GM21786 (cell line): ENCODE data around the gene SNRNP70.
"Not testable (repeated sequence)": the region's sequence is repeated elsewhere in the genome, so short reads cannot be mapped to it uniquely, and the experiment has no call there.

Source experiments
- ATAC-seq: cut with Tn5 transposase; IDR thresholded peaks from one replicate; pipeline ENCODE4 v1.9.1; 2021; ENCODE audit not compliant: unreplicated experiment

The SNRNP70 gene

DNA sequence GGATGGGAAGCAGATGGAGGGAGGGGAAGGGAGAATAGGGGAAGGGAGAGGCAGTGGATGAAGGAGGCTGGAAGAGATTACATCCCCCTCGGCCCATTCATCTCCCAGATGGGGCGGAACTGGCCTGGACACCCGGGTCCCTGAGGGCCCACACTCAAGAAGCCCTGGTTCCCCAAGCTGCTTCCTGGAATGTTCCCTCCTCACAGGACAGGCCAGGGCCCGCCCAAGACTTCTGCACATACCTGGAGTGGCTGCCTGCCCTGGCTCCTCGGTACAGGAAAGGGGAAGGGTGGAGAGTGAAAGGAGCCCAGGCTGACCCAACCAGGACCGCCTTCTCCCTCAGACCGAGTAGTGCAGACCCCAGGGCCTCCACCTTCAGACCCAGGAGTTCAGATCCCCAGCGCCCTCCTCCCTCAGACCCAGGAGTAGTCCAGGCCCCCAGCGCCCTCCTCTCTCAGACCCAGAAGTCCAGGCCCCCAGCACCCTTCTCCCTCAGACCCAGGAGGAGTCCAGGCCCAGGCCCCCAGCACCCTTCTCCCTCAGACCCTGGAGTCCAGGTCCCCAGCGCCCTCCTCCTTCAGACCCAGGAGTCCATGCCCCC, 21.1 kb upstream of the SNRNP70 start:
- ATAC-seq = no peak

DNA sequence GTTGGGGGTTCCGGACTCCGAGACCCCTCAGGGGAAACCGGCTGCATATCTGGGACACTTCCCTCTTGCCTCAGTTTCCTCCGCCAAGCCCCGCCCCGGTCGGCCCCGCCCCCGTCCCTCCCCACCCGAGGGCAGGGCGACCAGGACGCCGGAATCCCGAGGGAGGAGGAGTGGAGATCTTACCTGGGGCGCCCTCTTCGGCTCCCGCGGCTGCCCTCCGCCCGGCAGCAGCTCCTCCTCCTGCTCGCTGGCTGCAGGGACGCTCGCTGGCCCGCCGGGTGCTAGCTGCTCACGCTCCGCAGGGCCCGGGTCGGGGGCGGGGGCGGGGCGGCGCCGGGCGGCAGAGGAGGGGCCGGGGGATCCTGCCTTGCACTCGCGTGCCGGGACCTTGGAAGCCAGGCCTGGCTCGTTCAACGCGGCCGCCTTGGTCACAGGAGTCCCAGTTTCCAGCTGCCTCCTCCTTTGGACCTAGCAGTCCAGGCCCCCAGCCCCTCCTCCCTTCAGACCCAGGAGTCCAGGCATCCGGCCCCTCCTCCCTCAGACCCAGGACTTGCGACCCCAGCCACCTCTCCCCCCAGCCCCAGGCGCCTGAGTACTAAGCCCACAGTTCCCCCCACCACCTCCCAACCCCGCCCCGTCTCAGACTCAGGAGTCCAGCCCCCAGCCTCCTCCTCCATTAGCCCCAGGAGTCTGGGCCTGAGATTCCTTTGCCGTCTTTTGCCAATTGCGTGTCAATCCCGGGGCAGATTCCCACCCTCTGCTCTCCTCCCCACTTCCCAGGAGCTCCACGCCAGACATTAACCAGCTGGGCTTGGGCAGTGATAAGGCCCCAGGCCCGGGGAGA, 20.3 kb upstream of the SNRNP70 start, which contains the start of gene NTF4:
NTF4 (minus strand) TSS at position 51 of the 844 bp plus-strand sequence. CDS start 2,821 bp downstream, outside the sequence.
- no peak for ATAC-seq

DNA sequence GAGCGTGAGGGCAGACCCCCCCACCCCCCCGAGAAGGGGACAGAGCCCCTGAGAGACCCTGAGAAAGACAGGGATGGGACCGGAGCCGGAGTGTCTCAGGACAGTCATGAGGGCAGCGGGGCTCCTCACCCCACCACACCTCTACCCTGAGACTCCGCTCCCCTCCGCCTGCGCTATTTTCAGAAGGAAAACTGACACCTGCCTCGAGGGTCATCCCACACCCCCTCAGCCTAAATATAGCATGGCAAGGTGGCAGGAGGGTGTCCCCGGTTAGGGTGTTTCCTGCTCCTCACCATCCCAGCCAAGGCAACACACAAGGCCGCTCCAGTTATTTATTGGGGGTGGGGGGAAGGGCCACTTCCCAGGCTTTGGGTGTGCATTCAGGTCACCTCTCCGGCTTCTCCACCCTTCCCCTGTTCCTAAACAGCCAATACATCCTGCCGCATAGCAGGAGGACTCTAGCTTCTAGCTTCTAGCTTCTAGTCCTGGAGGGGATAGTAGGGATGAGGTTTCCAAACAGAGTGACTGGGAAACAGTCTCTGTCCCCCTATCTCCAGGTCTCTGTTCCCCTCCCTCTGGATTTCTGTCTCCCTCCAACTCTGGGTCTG, 19.2 kb upstream of the SNRNP70 start:
- no peak for ATAC-seq

DNA sequence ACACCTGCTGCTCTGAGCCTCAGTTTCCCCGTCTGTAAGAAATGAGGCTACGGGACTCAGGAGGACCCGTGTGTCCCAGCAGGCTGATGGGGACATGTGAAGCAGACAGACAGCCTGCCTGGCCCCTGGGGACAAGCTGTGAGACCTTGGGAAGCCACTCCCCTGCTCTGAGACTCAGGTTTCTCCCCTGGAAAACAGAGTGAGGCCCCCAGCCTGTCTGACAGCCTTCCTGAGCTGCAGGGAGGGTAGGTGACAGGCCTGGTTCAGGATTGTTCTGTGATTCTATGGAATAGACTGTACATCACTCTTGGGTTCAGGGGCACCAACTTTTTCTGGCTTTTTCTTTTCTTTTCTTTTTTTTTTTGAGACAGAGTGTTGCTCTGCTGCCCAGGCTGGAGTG, 17.7 kb upstream of the SNRNP70 start:
- ATAC-seq = no peak

DNA sequence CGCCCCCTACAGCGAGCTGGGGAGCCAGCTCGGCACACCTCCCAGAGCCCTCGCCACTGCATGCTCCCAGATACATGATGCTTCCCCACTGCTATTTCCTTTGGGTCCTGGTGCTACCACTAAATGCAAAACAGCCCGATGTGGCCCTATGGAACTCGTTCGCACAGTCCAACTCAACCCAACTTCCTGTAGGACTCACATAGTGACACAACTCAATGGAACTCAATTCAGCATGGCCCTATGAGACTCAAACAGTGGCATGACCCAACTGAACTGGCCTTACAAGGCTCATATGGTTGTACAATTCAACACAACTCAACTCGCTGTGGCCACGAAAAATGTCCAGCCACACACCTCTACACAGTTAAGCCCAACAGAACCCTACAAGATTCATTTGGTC, 16.2 kb upstream of the SNRNP70 start:
- no peak for ATAC-seq

DNA sequence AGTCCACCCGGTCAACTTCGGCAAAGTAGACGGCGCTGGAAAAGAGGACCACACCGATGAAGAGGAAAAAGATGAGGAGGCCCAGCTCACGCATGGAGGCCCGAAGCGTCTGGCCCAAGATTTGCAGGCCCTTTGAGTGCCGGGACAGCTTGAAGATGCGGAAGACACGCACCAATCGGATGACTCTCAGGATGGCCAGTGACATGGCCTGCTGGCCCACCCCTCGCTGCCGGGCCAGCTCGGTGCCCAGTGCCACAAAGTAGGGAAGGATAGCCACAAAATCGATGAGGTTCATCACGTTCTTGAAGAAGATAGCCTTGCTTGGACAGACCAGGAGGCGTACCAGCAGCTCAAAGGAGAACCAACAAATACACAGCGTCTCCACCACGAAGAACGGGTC, 14.8 kb upstream of the SNRNP70 start:
- ATAC-seq = no peak

DNA sequence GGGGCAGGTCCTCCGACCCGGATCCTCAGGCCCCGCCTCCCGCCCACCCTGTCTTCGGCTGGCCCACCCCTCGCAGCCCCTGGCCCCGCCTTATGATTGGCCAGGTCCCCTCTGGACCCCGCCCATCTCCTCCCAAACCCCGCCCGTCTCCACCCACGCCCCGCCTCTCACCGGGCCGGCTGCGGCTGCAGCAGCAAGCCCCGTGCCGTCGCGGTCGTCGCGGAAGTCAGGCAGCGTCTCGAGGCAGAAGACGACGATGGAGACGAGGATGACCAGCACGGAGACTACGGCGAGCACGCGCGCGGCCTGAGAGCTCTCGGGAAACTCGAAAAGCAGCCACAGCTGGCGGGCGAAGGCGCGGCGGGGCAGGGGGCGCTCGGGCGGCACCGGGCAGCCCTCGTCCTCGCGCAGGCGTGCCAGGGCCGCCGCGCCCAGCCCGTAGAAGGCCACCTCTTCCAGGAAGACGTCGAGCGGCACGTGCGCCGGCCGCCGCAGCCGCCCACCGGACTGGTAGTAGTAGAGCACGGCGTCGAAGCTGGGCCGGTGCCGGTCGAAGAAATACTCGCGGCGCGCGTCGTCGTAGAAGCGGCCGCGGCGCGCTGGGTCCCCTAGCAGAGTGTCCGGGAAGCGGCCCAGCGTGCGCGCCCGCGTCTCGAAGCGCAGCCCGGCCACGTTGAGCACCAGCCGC, 13.2 kb upstream of the SNRNP70 start:
- no peak for ATAC-seq

DNA sequence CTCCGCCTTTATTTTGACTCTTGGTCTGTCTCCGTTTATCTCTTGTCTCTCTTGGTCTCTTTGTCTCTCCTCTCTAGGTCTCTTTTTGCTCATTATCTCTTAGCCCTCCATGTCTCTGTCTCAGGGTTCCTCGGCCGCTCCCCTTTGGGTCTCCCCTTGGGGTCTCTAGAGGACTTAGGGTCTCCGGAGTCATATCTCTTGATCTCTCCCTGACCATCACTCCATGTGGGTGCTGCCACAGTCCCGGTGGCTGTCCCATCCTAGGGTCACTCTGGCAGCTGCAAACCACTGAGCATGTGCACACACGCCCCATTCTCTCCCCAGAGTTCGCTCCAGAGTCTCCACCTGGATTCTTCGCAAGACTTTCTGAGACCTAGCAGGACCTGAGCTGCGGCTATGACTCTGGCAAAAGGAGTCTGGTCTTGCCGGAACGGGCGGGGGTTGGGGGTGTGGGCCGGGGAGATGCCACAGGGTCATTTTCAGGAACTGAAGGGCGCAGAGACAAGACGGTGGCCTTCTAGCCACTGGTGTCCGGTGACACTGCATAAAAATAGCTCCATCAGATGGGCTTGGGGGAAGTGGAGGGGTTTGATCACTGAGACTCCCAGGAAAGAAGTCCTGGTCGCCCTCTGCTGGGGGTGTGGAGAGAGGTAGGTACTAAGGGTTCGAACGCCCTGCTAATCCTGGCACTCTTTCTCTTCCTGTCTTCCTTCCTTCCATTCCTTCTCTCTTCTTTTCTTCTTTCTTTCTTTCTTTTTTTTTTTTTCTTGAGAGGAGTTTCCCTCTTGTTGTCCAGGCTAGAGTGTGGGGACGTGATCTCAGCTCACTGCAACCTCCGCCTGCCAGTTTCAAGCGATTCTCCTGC, 11.5 kb upstream of the SNRNP70 start:
- no peak for ATAC-seq

DNA sequence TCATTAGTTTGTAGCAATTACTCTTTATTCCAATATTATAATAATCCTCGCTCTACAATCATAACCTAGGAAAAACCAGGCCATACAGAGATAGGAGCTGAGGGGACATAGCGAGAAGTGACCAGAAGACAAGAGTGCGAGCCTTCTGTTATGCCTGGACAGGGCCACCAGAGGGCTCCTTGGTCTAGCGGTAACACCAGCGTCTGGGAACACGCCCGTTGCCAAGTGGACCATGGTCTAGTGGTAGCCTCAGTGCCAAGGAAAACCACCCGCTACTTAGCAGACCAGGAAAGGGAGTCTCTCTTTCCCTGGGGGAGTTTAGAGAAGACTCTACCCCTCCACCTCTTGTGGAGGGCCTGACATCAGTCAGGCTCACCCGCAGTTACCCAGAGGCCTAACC, 10.4 kb upstream of the SNRNP70 start:
- not testable (repeated sequence) for ATAC-seq

DNA sequence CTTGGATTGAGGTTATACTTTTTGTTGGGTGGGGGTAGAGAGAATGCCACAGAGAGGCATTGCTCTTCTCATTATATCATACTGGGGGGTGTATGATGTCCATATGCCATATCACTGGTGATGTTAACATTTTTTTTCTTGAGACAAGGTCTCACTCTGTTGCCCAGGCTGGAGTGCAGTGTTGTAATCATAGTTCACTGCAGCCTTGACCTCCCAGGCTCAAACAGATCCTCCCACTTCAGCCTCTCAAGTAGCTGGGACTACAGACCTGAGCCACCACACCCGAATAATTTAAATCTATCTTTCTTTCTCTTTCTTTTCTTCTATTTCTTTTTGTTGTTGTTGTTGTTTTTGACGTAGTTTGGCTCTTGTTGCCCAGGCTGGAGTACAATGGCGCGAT, 4.9 kb upstream of the SNRNP70 start:
- ATAC-seq = no peak

DNA sequence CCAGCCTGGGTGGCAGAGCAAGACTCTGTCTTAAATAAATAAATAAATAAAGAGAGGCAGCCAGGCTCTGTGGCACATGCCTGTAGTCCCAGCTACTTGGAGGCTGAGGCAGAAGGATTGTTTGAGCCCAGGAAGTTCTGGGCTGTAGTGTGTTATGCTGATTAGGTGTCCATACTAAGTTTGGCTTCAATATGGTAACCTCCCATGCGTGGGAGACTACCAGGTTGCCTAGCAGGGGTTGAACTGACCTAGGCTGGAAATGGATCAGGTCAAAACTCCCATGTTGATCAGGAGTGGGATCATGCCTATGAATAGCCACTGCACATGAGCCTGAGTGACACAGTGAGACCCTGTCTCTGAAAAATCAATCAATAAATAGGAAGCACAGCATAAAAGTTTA, 4.0 kb upstream of the SNRNP70 start:
- no peak for ATAC-seq

DNA sequence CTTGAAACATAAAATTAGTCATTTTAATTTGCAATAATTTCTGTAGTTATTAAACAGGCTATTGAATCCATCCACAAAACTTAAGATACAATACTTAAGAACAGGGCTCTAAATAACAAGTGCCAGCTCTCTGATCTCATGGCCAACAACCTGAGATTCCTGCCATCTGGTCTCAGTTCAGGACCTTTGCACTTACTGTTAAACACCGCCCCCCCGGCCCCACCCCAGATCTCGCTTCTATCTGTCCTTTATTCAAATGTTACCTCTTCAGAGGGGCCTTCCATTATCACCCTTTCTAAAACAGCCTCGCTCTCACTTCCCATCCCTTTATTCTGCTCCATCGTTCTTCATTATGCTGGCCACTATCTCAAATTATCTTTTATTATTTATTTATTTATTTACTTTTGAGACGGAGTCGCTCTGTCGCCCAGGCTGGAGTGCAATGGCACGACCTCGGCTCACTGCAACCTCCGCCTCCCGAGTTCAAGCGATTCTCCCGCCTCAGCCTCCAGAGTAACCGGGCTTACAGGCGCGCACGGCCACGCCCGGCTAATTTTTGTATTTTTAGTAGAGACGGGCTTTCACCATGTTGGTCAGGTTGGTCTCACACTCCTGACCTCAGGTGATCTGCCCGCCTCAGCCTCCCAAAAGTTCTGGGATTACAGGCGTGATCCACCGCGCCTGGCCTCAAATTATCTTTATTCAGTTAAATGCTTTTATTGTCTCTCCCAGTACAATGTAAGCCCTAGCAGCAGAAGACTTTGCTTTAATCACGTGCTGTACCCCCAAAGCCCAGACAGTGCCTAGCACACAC, 838 bp upstream of the SNRNP70 start:
- no peak for ATAC-seq

DNA sequence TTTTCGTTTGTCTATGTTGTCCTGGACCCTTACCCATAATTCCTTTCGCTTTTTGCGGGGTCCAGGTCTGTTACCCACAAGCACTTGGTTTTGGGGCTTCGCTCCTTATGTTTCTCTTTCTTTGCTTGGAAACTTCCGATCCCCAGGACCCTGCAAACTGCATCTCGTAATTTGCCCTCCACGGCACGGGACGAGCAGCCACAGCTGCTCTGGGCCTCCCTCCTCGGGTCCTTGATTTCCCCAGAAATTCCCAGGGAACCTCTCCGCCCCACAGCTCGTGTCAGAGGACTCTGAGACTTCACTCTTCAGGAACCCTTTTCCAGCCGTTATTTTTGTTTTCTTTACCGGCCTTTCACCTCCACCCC, 599 bp downstream of the SNRNP70 start:
- no peak for ATAC-seq

DNA sequence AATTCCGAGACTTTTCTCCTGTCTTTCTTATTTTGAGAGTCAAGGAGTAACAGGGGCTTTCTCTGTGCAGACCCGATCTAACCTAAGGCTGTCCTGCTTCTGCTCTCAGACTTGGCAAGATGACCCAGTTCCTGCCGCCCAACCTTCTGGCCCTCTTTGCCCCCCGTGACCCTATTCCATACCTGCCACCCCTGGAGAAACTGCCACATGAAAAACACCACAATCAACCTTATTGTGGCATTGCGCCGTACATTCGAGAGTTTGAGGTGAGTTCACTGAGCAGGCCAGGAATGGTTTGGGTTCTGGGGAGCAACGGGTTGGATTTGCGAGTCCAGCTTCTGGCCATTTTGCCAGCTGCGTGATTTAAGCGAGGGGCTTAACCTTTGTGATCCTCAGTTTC, 1.0 kb downstream of the SNRNP70 start:
- ATAC-seq = no peak

DNA sequence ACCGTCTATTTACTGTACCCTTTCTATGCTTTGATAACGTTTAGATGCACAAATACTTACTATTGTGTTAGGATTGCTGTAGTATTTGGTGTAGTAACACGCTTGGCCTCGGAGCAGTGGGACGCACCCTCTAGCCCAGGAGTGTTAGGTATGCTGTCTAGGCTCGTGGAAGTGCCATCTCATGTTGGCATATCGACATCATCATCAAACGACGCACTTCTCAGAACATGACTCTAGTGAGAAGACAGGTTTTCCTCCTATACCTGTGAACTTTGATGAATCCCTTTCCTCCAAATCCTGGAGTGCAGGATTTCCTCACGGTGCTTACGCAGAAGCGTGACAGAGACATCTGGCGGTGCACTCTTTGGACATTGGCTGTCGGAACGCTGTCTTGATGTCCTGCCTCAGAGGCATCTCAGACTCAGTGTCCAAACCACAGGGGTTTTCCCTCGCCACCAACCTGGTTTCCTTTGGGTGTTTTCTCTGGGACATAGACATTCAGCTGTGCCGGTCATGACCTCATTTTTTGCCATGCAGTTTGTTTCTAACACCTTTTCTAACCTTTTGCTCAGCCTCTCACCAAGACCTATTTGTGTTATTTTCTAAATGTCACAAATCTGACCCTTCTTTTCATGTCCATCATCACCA, 6.3 kb downstream of the SNRNP70 start:
- ATAC-seq = no peak

DNA sequence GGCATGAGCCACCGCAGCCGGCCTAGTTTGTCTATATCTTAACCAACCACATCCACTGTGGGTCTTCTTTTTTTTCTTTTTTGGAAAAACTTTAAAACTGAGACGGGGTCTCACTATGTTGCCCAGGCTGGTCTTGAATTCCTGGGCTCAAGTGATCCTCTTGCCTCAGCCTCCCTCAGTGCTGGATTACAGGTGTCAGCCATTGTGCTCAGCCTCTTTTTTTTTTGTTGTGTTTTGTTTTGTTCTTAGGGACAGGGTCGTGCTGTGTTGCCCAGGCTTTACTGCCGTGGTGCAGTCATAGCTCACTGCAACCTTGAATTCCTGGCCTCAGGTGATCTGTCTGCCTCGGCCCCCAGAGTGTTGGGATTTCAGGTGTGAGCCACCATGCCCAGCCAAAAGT, 7.4 kb downstream of the SNRNP70 start:
- no peak for ATAC-seq

DNA sequence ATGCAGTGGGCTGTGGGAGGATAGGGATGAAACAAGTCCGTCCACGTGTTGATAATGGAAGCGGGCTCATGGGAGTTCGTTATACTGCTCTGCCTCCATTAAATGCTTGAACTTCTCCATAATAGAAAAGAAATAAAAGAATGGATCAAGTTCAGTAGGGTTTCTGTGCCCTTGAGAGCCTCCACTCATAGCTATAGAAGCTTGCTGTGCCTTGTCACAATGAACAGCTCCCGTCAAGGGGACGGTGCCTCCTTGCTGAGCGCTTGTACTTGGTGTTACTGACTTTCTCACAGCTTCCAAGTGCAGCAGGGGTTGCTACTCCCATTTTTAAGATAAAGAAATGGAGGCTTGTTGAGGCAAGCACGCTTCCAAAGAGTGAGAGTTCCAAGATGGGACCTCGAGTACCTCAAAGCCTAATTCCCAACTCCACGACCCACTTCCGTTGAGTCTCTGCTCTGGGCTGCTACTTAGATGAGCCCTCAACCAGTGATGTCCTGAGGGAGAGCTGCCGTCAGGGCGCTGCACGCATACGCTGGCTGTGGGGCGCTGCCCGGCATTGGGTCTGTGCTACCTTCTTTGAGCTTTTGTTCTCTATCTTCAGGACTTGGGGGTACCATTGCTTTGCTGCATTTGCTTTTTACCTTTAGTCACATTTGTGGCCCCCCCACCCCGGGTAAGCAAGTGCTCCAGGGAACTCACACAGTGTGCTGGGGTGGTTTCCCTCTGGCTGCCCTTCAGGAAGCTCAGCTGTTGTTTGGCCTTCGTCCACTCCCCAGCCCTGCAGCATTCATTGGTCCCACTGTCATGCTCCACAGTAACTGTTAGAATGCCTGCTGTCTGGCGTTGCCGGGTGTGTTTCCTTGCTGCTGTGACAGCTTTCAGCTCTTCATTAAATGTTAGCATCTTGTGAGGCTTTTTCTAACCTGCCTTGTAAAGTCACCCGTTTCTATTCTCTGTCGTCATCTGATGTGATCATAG, 9.5 kb downstream of the SNRNP70 start:
- no peak for ATAC-seq
